HG03457 (cell line): ENCODE measurements around the gene LAMB3.
"Not testable (repeated sequence)": the region's sequence is repeated elsewhere in the genome, so short reads cannot be mapped to it uniquely, and the experiment has no call there.

ENCODE experiments used
- ATAC-seq: cut with Tn5 transposase; IDR thresholded peaks from one replicate; pipeline ENCODE4 v1.9.1; 2021; ENCODE audit warnings: moderate number of reproducible peaks; ENCODE audit not compliant: unreplicated experiment

The LAMB3 gene

DNA sequence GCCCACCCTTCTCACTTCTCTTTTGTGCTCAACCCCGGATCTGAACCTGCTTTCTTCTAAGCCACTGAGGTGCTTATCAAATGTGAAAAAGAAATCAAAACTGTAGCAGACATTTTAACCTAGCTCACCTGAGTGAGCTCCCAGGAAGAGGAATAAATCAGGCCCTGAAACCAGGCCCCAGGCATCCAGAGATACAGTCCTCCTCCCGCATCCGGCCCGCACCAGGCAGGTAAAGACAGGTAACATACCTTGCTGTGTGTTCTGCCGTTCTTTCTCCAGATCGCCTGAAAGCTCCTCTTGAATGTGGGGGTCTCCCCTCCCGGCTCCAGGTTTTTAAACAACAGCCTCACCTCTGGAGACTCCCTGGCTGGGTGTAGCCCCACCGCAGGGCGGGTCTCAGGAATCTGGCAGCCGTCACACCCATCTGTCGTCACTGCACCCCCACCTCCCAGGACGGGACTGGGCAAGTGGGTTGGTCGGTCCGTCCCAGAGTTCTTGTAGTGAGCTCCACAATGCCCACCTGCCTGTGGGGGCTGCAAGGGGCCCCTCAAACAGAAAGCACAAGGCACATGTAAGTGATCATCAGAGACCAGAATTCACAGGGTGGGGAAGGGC lies at the start of gene LAMB3:
Gene LAMB3 (minus strand): TSS at position 305 of the 615 bp plus-strand sequence. CDS start 1,481 bp downstream, outside the sequence.
- no peak for ATAC-seq

DNA sequence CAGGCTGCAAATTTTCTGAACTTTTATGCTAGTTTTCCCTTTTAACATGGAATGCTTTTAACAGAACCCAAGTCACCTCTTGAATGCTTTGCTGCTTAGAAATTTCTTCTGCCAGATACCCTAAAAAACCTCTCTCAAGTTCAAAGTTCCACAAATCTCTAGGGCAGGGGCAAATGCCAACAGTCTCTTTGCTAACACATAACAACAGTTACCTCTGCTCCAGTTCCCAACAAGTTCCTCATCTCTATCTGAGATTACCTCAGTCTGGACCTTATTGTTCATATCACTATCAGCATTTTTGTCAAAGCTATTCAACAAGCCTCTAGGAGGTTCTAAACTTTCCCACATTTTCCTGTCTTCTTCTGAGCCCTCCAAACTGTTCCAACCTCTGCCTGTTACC lies 48.5 kb upstream of the LAMB3 start:
- ATAC-seq = not testable (repeated sequence)

DNA sequence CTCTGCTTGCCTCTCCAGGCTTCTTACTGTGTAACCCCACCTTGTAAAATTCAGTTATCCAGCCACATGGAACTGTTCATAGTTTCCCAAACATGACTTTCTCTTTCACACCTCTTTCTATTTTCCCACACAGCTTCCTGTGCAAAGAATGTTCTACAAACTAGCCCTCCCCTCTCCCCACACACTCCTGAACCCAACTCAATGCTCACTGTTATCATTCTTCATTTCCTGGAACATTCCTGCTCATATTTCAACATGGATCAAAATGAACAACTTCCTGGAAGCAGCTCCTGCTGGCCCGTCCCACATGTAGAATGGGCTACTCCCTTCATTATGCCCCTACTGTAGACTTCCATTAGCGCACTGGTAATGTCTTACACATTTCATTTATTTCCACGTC lies 44.9 kb upstream of the LAMB3 start:
- no peak for ATAC-seq

DNA sequence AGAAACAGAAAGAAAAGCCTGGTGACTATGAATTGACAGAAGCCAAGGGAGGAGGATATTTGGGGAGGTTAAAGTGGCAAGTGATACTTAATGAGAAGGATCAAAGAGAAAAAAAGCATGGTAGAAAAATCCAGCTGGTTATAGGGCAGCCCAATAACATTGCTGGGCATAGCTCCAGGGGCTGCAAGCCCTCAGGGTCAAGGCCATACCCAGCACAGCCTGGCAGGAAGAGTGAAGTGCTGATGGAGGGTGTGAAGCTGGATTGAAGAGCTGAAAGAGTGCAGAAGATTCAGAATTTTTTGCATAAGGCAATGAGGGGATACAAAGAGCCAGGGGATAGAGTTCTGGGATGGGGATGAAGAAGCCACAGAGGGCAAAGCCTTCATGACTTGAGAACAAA lies 44.4 kb upstream of the LAMB3 start:
- no peak for ATAC-seq

DNA sequence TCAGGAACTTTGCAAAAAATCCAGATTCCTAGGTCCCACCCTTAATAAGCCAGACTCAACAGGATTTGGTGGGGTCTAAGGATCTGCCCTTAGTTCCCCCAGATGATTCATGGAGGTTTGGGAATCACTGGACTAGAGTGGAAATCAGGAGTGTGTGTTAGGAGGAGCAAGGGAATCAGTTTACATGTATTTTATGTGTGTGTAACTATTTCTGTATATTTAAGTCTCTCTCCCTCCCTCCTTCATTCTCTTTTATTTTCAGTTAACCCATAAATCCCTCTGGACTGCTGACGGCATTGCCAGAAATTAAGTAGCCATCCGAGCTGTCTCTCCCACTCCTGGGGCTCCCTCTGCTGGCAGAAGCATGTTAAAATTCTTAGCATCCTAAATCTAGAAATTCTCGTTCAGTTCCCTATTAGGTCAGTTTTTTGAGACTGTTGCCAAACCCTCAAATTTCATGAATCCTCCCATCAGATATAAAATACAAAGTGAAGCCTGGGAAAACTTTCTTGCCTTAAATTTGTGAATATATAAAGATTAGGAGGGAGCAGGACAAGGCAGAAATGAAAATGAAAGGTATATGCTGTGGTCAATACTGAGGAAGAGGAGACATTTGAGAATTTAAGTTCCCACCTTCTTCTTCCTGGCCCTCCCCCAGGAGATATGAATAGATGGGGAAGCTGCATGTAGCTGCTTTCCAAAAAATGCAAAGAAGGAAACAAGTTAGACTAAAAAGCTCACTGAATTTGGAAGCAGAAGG lies 40.7 kb upstream of the LAMB3 start:
- no peak for ATAC-seq

DNA sequence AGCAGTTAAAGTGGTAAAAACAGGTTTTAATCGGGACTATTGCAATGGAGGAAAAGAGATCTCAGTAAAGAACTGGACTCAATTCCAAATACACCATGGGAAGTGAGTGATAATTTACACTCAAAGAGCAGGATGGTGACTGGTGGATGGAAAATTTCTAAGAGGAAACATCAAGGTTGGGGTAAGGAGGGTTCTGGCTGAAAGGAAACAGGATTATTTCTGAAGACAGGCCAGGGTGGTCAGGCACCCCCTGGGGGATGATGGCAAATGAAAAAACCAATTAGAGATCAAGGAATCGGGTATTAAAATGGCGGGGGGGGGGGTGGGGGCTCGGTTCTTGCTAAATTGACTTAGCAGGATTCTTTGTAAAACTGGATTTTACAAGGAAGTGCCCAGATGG lies 40.1 kb upstream of the LAMB3 start:
- ATAC-seq = no peak

DNA sequence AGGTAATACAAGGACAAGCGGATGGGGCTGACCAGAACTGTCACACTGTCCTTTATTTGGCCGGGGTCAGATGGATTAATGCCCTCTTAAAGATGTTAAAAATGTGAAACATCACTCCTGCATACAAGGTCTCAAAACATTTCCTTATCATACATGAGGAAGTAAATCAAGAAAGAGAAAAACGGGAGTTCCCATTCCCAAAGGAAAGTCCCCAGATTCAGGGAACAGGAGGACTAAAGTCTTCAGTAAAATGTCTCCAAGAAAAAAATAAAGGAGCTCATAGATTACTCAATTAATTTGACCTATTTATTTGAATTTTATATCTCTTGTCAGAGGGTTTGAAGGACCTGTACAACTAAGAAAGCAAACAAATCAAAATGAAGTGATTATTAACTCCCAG lies 39.0 kb upstream of the LAMB3 start:
- no peak for ATAC-seq

DNA sequence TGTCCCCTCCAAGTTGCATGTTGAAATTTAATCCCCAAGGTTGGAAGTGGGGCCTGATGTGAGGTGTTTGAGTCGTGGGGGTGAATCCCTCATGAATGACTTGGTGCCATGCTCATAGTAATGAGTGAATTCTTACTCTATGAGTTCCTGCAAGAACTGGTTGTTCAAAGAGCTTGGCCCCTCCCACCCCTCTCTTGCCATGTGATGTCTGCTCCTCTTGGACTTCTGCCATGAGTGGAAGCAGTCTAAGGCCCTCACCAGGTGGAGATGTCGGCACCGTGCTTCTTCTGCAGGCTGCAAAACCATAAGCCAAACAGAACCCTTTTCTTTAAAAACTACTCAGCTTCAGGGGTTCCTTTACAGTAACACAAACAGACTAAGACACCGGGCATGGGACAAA lies 37.3 kb upstream of the LAMB3 start:
- ATAC-seq = no peak

DNA sequence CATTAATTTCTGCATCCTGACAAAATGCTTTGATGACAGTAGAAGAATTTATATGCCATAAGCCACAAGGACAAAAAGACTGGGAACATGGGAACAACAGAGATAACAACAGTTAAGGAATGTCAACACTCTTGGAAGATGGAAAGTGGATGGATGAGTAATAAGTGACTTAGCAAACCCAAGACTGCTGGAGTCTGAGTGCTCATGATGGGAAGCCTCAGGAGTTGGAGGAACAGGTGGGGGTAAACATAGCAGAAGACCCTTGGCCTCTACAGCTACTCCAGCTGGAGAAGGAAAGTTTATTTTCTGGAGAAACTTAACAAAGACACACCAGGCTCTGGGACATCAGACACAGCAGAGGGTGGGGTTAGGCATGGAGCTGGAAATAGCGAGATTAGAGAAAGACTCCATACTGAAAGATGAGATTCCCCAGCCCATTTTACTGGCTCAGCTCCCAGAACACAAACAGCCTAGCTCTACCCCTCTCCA lies 36.6 kb upstream of the LAMB3 start:
- ATAC-seq = no peak

DNA sequence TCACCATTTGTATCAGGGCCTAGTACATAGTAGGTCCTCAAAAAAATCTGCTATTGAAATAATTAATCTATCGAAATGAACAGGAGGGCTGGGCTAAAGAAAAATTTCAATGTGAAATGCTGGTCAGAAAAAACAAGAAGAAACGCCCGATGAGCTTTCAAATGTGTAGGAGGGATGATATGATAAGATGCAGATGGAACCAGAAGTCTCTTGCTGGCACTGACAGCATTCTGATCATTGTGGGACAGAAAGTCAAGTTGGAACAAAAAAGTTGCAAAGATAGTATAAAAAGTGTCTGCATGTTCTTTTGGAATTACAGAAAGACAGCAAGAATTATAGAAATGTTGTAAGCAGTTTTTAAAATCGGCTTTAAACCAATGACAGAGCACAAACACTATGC lies 34.1 kb upstream of the LAMB3 start:
- ATAC-seq = no peak

DNA sequence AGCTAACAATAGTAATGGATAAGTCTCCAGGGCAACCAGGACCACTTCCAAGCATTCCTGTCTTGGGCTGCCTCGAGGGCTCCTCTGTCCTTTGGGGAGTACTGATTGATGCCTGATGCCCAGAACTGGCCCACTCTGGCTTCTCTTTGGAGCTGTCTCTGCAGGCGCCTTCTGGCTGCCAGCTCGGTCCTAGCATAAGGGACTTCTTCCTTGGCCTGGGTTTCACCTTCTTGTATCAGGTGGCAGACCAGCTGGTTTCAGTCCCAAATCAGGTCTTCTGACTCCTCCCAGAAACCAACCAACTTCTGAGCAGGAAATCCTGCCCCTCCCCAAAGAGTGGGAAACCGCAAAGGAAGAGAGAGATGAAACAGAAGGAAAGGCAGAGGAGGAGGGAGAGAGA lies 33.6 kb upstream of the LAMB3 start:
- ATAC-seq = no peak

DNA sequence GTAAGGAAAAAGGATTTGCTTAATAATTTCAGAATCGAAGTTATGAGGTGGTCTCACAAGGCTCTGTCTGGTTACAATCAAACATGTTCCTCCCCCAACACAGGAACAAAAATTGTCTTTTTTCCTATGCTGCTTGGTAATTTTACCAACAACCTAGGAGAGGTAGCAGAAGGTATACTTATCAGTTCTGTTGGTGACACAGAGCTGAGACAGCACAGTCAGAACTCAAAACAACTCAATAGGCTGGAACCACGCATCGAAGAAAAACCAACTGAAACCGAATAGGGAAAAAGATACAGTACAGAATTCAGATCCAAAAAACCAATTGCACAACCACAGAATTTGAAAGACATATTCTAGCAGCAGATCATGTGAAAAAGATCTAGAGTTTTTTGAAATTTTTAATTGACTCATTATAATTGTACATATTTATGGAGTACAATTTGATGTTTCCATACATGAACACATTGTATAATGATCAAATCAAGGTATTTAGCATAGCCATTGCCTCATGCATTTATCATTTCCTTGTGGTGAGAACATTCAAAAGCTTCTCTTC lies 26.8 kb upstream of the LAMB3 start:
- ATAC-seq = no peak

DNA sequence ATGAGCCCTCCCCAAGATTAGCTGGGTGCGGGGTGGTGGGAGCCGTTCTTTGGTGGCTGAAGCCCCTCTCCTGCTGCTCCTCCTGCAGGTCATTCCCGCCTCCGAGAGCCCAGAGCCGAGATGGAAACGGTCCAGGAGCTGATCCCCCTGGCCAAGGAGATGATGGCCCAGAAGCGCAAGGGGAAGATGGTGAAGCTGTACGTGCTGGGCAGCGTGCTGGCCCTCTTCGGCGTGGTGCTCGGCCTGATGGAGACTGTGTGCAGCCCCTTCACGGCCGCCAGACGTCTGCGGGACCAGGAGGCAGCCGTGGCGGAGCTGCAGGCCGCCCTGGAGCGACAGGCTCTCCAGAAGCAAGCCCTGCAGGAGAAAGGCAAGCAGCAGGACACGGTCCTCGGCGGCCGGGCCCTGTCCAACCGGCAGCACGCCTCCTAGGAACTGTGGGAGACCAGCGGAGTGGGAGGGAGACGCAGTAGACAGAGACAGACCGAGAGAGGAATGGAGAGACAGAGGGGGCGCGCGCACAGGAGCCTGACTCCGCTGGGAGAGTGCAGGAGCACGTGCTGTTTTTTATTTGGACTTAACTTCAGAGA lies 23.4 kb upstream of the LAMB3 start:
- no peak for ATAC-seq

DNA sequence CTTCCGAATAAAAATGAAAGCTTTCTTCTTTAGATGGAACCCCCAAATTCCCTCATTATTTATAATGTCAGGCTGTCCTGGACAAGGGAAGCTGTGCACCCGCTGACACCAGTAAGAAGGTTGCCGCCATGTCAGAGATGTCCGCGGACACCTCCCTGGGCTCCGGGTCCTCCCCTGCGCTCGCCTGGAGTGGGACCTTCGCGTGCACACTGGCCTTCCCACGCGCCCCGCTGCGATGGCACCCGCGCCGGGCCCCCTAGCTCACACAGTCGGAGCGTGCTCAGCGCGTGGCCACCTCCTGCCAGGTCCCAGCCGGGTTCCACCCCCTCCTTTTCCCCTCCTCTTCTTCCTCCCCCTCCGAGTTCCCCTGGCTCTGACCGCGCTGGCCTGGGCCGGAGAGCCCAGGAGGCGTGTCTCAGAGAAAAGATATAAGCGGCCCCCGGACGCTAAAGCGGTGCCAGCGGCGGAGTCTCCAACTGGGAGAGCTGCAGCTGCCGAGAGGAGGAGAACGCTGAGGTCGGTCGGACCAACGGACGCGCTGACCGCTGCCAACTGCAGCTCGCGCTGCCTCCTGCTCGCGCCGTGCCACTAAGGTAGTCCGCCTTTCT lies 22.8 kb upstream of the LAMB3 start, which contains the start of gene G0S2:
Gene G0S2 (plus strand): TSS at position 456 of the 608 bp plus-strand sequence. CDS start 273 bp downstream, outside the sequence.
- no peak for ATAC-seq

DNA sequence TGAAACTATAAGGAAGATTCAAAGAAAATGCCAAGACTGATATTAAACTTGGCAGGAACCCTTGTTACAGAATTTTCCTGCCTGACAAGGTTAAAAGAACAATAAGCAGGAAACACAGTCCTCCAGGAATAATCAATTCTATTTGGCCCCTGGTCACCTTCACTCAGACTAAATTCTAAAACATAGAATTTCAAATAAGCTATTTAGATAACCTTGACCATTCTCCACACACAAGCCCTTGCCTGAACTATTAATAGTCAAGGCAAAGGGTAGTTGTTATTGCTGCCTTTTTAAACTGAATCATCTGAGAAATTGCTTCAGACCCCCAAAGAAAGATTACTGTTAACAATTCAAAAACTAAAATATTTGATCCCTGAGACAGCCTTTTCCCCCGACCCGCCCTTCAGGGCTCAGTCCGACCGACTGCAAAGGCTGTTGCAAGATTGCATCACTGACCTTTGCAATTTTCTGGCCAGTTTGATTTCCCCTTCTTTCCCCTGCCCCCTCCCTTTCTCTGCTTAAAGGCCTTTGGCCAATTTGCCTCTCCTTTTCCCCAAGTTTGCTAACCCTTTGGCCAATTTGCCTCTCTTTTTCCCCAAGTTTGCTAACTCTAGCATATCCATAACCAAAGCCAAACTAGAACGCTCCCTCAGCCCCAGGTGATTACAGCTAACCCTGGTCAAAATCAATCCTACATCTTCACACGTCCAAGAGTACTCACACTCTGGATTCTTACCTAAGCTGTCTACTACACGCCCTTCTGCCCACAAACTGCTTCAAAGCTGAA lies 21.6 kb upstream of the LAMB3 start:
- no peak for ATAC-seq

DNA sequence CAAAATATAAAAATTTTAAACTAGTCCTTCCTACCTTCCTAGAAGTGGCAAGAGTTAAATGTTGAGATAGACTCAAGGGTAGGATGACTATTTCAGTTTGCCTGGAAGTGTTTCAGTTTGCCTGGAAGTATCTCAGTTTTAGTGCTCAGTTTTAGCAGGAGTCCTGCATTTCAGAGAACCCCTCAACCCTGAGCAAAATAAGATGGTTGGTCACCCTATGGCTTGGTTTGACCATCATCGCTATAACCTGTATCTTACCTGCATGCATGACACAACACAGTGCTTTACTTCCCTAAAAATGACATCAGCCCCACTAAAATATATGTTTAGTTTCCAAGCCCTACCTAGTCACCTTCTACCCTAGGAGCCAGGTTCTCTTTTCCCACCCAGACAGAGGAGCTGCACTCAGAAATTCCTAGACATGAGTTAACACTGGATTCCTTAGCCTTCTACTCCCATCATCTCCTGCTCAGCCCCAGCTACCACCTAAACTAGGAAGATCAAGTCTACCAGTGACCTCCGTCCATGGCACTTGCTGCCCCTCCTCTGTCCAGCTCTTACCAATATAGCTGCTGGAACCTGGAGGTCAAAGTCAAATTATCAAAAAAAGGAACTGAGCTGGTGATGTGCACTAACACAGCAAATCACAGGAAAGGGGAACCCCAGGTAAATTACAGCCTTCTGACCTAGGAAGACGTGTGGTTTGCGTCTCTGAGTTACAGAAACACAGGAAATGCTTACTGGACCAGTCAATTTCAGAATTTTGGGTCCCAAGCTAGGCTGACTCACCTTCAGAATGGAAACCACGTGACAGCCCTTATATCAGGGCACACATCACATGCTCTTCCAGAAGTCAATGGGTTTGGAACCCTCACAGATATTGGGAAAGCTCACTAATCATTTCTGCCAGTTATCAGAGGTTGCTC lies 20.7 kb upstream of the LAMB3 start:
- ATAC-seq = peak; percentile 87

DNA sequence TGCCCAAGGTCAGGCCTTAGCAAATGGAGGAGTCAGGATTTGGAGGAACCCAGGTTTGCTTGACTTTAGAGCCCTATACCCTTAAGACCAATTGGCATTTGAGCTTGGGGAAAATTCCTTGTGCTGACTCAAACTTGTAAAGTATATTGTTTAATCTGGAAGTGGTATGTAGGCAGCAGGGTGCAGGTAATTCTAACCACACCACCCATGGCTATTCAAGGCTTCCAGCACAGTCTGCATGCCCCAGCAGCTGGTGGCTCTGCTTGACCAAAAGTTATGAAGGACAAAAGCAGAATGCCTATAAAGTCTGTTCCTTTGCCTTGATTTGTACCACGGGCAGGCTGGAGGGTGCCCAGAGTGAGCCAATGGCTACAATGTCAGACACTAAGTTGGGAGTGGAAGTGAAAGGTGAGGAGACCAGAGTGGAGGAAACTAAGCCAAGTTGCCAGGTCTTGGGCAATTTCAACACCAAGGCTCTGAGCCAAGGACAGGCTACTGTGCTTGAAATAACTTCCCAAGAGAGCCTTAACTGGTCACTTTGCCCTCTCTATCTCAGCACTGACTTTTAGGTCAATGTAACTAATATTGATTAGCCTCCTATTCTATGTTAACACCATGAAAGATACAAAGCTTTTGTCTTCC lies 18.3 kb upstream of the LAMB3 start:
- no peak for ATAC-seq

DNA sequence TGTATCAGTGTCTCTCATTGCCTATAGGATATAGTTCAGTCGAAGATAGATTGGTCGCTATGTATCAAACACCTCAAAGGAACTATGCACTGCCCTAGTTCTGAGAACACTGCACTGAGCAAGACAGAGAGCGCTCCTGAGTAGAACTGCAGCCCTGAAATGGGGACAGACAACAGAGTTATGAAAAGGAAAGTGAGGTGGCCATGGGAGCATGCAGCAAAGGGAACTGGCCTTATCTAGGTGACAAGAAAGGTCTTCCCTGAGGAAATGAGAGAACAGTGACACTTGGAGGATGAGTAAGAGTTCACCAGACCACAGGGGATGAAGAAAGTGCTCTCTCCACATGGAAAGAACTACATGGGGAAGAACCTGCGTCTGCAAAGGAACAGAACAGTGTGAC lies 15.5 kb upstream of the LAMB3 start:
- ATAC-seq = no peak

DNA sequence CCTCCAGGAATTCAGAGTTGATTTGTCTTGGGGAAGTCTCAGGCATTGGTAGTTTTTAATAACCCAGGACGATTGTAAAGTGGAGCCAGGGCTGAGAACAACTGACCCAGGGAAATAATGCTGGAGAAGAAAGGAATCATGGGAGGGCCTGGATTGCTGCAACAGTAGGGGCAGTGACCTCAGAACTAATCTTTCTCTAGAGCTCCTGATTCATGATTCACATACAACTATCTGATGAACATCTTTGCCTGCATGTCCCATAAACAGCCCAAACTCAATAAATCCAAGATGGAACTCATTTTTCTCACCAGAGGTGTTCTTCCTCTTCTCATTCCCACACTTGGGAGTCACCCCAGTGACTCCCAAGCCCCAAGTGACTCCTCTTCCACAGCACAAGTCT lies 14.9 kb upstream of the LAMB3 start:
- ATAC-seq = no peak
